DOHH2 (cell line): ENCODE measurements around the gene KLRF1.

ENCODE experiments used
- EZH2phosphoT487 ChIP-seq: fragments of 200-600 bp; sonication (generic); IDR thresholded peaks from 2 replicates; pipeline ENCODE4 v1.6.1; 2017; ENCODE audit warnings: borderline replicate concordance, mild to moderate bottlenecking, antibody characterized with exemption, low read length, moderate library complexity, mixed read lengths
- TF ChIP-seq, protein P1 (sequence below): fragments of 200-600 bp; sonication (generic); IDR thresholded peaks from one replicate; pipeline ENCODE4 v1.5.1; 2014; ENCODE audit warnings: antibody characterized with exemption, mild to moderate bottlenecking, low read depth, low read length; ENCODE audit not compliant: poor library complexity, severe bottlenecking

DNA sequence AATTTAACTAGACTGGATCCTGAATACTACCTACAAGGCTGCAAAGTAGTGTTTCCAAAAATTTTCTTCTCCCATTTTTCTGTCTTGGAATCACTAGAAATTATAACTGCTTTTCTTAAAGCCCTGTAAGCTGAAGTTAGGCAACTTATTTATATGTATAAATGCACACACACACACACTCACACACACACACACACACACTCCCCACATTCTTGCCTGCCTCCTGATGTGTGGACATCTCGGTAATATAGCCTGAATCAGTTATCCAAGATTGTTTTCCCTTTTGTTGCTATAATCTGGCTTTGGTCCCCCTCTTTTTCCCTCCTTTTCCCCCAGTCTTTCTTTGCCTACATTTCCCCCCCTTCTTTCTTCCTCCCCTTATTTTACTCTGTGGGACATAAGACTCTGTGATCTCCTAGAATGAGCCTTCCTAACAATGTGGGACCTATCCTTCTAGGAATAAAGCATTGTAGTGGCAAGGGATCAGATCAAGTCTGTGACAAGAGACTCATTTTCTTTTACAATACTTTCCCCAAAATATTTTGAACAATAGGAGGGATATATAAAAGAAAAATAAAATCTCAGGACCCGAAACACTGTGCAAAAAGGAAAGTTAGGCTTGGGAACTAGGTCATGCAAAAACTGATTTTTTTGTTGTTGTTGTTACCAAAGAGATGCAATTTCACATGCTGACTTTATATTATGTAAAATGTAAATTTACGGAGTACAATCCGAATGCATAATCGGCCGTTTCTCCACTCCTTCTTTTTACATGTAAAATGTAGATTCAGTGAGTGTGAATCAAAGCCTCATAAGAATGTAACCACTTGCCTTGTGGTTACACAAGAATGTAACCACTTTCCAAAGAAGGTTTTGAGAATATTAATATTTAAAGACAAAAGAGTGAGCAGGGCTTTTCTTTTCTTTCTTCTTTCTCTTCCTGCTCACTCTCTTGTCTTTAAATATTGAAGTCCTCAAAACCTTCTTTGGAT, 40.3 kb upstream of the KLRF1 start:
- TF ChIP-seq, protein P1, sequence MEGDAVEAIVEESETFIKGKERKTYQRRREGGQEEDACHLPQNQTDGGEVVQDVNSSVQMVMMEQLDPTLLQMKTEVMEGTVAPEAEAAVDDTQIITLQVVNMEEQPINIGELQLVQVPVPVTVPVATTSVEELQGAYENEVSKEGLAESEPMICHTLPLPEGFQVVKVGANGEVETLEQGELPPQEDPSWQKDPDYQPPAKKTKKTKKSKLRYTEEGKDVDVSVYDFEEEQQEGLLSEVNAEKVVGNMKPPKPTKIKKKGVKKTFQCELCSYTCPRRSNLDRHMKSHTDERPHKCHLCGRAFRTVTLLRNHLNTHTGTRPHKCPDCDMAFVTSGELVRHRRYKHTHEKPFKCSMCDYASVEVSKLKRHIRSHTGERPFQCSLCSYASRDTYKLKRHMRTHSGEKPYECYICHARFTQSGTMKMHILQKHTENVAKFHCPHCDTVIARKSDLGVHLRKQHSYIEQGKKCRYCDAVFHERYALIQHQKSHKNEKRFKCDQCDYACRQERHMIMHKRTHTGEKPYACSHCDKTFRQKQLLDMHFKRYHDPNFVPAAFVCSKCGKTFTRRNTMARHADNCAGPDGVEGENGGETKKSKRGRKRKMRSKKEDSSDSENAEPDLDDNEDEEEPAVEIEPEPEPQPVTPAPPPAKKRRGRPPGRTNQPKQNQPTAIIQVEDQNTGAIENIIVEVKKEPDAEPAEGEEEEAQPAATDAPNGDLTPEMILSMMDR = no peak
- TF ChIP-seq EZH2phosphoT487 = no peak
